Caco-2 (cell line): Measurements from ENCODE around the gene SCAMP4. TPM values are rescaled to one million over a fixed set of nuclear protein-coding genes. Genes with fewer than 3 reads are reported as not detected.

Experiments
- BruUV-seq: library from RNA; stranded (reverse); fragments of 400-500 nt; replicated peaks from 2 replicates; lab custom pipeline; 2021; lab: Mats Ljungman, UMichigan
- CTCF ChIA-PET: fragments of 300-600 bp; sonication (Branson Sonifier 250); formaldehyde crosslinking; loops from one replicate; lab custom pipeline; 2022; ENCODE audit warnings: antibody characterized with exemption; lab: Charles Lee
- POLR2A ChIA-PET: fragments of 300-600 bp; sonication (Branson Sonifier 250); formaldehyde crosslinking; loops from one replicate; lab custom pipeline; 2022; ENCODE audit warnings: antibody characterized with exemption; lab: Charles Lee
- DNase-seq, 2 experiments: peaks; one replicate each; pipeline versions ENCODE4 v3.0.0 to v3.0.0-alpha.2; 2020 to 2022
- H3K27me3 ChIP-seq: replicated peaks from 2 replicates; pipeline ENCODE4 v1.6.0; 2011; ENCODE audit warnings: low read length; ENCODE audit not compliant: control insufficient read depth, insufficient read depth
- H3K36me3 ChIP-seq: 2 replicates; pipeline ENCODE4 v1.5.1; 2011; ENCODE audit warnings: low read length; ENCODE audit not compliant: control insufficient read depth, insufficient read depth
- H3K4me1 ChIP-seq: fragments of 250-450 bp; sonication (Bioruptor Pico); 2 replicates; pipeline ENCODE4 v1.5.1; 2020; ENCODE audit warnings: mild to moderate bottlenecking
- H3K4me3 ChIP-seq: 2 replicates; pipeline ENCODE4 v1.5.1; 2011; ENCODE audit warnings: low read depth, mild to moderate bottlenecking, control low read depth, low read length
- H3K9me3 ChIP-seq: fragments of 250-450 bp; sonication (Bioruptor Pico); 2 replicates; pipeline ENCODE4 v1.5.1; 2020; ENCODE audit warnings: mild to moderate bottlenecking, moderate library complexity
- H3K27ac Mint-ChIP-seq: one replicate; pipeline ENCODE4 v1.8.0; 2022; ENCODE audit warnings: mixed read lengths; ENCODE audit not compliant: unreplicated experiment
- H3K27me3 Mint-ChIP-seq: one replicate; pipeline ENCODE4 v1.8.0; 2022; ENCODE audit warnings: mixed read lengths; ENCODE audit not compliant: insufficient read depth, unreplicated experiment
- H3K36me3 Mint-ChIP-seq: one replicate; pipeline ENCODE4 v1.8.0; 2022; ENCODE audit warnings: mild to moderate bottlenecking, mixed read lengths; ENCODE audit not compliant: insufficient read depth, unreplicated experiment
- H3K4me1 Mint-ChIP-seq: one replicate; pipeline ENCODE4 v1.8.0; 2022; ENCODE audit warnings: low read depth, mixed read lengths; ENCODE audit not compliant: unreplicated experiment
- H3K4me3 Mint-ChIP-seq: one replicate; pipeline ENCODE4 v1.8.0; 2022; ENCODE audit warnings: mild to moderate bottlenecking, moderate library complexity, mixed read lengths; ENCODE audit not compliant: unreplicated experiment
- H3K9me3 Mint-ChIP-seq: one replicate; pipeline ENCODE4 v1.8.0; 2022; ENCODE audit warnings: mixed read lengths; ENCODE audit not compliant: unreplicated experiment
- CTCF ChIP-seq, 2 experiments: fragments of 200-600 bp in 1 of 2; IDR thresholded peaks; 1 replicate in 1 of 2; 2 replicates in 1 of 2; pipeline versions ENCODE4 v1.5.1 to v1.8.0; 2011 to 2022; ENCODE audit warnings: antibody characterized with exemption in 1 of 2, control low read depth in 1 of 2, inconsistent platforms in 1 of 2, low read depth in 1 of 2, low read length in 1 of 2, mild to moderate bottlenecking in 1 of 2, moderate library complexity in 1 of 2; ENCODE audit not compliant: insufficient read depth in 1 of 2, severe bottlenecking in 1 of 2, unreplicated experiment in 1 of 2
- intact Hi-C: fragments of 100-400 bp; cut with micrococcal nuclease; formaldehyde crosslinking; loops from one replicate; pipeline ENCODE4 v1.10.0; 2022; ENCODE audit not compliant: unreplicated experiment
- total RNA-seq: library from RNA; stranded (reverse); gene quantifications from 2 replicates; pipeline ENCODE4 v1.2.3, GENCODE V29; 2022

Gene SCAMP4
- total RNA-seq, 1 experiment from 2014 or later: 84.1 TPM

- no peak overlapping the region for H3K4me3 Mint-ChIP-seq
- H3K36me3 Mint-ChIP-seq: peaks cover 18% of the 10 kb centered on the region
- ChIA-PET POLR2A (interaction anchor here (0.5 kb wide), 1 partner anchor 374 kb away, joined by 4 read pairs; no protein-coding TSS in a partner anchor), CTCF (no interaction called here)
- H3K9me3 ChIP-seq: no peaks in the 10 kb centered on the region
- no TSS peak for BruUV-seq
- no peaks in the 10 kb centered on the region for H3K27me3 Mint-ChIP-seq
- H3K27me3 ChIP-seq: no peaks in the 10 kb centered on the region
- no peaks in the 10 kb centered on the region for H3K4me1 Mint-ChIP-seq
- no peak for TF ChIP-seq CTCF (IDR thresholded peaks at IDR 0.05; ENCODE audit: insufficient read depth in 1 of 2, low read depth in 1 of 2, low read length in 1 of 2, severe bottlenecking in 1 of 2, unreplicated experiment in 1 of 2)
- no peak overlapping the region for H3K27ac Mint-ChIP-seq
- no peaks in the 10 kb centered on the region for H3K9me3 Mint-ChIP-seq
- H3K4me3 ChIP-seq: no peak overlapping the region
- H3K4me1 ChIP-seq: no peaks in the 10 kb centered on the region
- no peak for DNase-seq
- intact Hi-C loops: no loop called here
- no peaks in the 10 kb centered on the region for H3K36me3 ChIP-seq
Observed at GRCh38 chr19:1961000-1961883, 56.0 kb downstream of the SCAMP4 start.

- BruUV-seq: no TSS peak
- intact Hi-C loops: no loop called here
- ChIA-PET CTCF (no interaction called here), POLR2A (interaction anchor here (0.6 kb wide), 1 partner anchor 49 kb away, joined by 3 read pairs; no protein-coding TSS in a partner anchor)
- Histone ChIP-seq H3K4me3 (no peak overlapping the region), H3K4me1 (no peaks in the 10 kb centered on the region), H3K9me3 (no peaks in the 10 kb centered on the region), H3K27me3 (no peaks in the 10 kb centered on the region), H3K36me3 (no peaks in the 10 kb centered on the region)
- H3K4me3 Mint-ChIP-seq: no peak overlapping the region
- peaks cover 19% of the 10 kb centered on the region for H3K36me3 Mint-ChIP-seq
- DNase-seq: no peak
- TF ChIP-seq CTCF (IDR thresholded peaks at IDR 0.05; ENCODE audit: insufficient read depth in 1 of 2, low read depth in 1 of 2, low read length in 1 of 2, severe bottlenecking in 1 of 2, unreplicated experiment in 1 of 2): no peak
- H3K4me1 Mint-ChIP-seq: no peaks in the 10 kb centered on the region
- no peaks in the 10 kb centered on the region for H3K9me3 Mint-ChIP-seq
- no peaks in the 10 kb centered on the region for H3K27me3 Mint-ChIP-seq
- no peak overlapping the region for H3K27ac Mint-ChIP-seq
Observed at GRCh38 chr19:1962674-1963073, 57.5 kb downstream of the SCAMP4 start.

- H3K4me3 ChIP-seq: no peak overlapping the region
- BruUV-seq: no TSS peak
- intact Hi-C loops: no loop called here
- Mint-ChIP-seq H3K36me3 (peaks cover 18% of the 10 kb centered on the region), H3K27ac (no peak overlapping the region), H3K4me1 (no peaks in the 10 kb centered on the region), H3K4me3 (no peak overlapping the region), H3K27me3 (no peaks in the 10 kb centered on the region), H3K9me3 (no peaks in the 10 kb centered on the region)
- H3K9me3 ChIP-seq: no peaks in the 10 kb centered on the region
- CTCF ChIA-PET: no interaction called here
- POLR2A ChIA-PET: no interaction called here
- H3K27me3 ChIP-seq: no peaks in the 10 kb centered on the region
- TF ChIP-seq CTCF (IDR thresholded peaks at IDR 0.05; ENCODE audit: insufficient read depth in 1 of 2, low read depth in 1 of 2, low read length in 1 of 2, severe bottlenecking in 1 of 2, unreplicated experiment in 1 of 2): no peak
- no peak for DNase-seq
- H3K36me3 ChIP-seq: no peaks in the 10 kb centered on the region
- H3K4me1 ChIP-seq: no peaks in the 10 kb centered on the region
Observed at GRCh38 chr19:1967087-1967608, 61.9 kb downstream of the SCAMP4 start.
